Large intestine (tissue), 3 donors: ENCODE measurements around the gene ATF6. TPM values are rescaled to one million over a fixed set of nuclear protein-coding genes. Genes with fewer than 3 reads are reported as not detected.
A peak's percentile ranks its signal among the peaks of the same experiment; 100 is the strongest.

ENCODE experiments used
- DNase-seq, 2 donors: peaks; one replicate each; pipeline versions ENCODE4 v3.0.0 to v3.0.0-alpha.2; 2013
- H3K27ac ChIP-seq: one replicate; pipeline ENCODE4 v1.5.1; 2013; ENCODE audit warnings: low read length
- H3K27me3 ChIP-seq: 2 replicates; pipeline ENCODE4 v1.6.1; 2013; ENCODE audit warnings: low read length; ENCODE audit not compliant: control insufficient read depth, insufficient read depth
- H3K36me3 ChIP-seq: 2 replicates; pipeline ENCODE4 v1.6.1; 2013; ENCODE audit warnings: low read length; ENCODE audit not compliant: control insufficient read depth, insufficient read depth
- H3K4me1 ChIP-seq: one replicate; pipeline ENCODE4 v1.6.1; 2013; ENCODE audit warnings: low read length; ENCODE audit not compliant: control insufficient read depth, insufficient read depth
- H3K4me3 ChIP-seq: one replicate; pipeline ENCODE4 v1.5.1; 2013; ENCODE audit warnings: low read length
- H3K9me3 ChIP-seq: one replicate; pipeline ENCODE4 v1.6.1; 2013; ENCODE audit warnings: mild to moderate bottlenecking, low read depth, low read length, moderate library complexity; ENCODE audit not compliant: control insufficient read depth
- WGBS: methylation state at CpG from one replicate; pipeline ENCODE4 v1.1.5; 2013; ENCODE audit warnings: low lambda C conversion rate; ENCODE audit not compliant: insufficient coverage; 5-methylcytosine and 5-hydroxymethylcytosine counted together
- polyA plus RNA-seq: library from polyadenylated mRNA; unstranded; fragments of 120-200 nt; gene quantifications from one replicate; pipeline ENCODE4 v1.2.1, GENCODE V29; 2013

The ATF6 gene
- polyA plus RNA-seq, 1 donor = 19.6 TPM

GRCh38 chr1:161910604-161911003, 144.5 kb downstream of the ATF6 start:
- no peak overlapping the region for H3K4me3 ChIP-seq
- peaks cover 8% of the 10 kb centered on the region for H3K36me3 ChIP-seq
- no peak for DNase-seq
- H3K27ac ChIP-seq = no peak overlapping the region
- H3K9me3 ChIP-seq = no peaks in the 10 kb centered on the region
- no peaks in the 10 kb centered on the region for H3K27me3 ChIP-seq
- H3K4me1 ChIP-seq = no peaks in the 10 kb centered on the region

GRCh38 chr1:161913482-161914140, 147.5 kb downstream of the ATF6 start:
- Histone ChIP-seq H3K9me3 (no peaks in the 10 kb centered on the region), H3K27ac (no peak overlapping the region), H3K36me3 (peaks cover 10% of the 10 kb centered on the region), H3K4me1 (no peaks in the 10 kb centered on the region), H3K4me3 (no peak overlapping the region), H3K27me3 (no peaks in the 10 kb centered on the region)
- peak in 1 of 2 donors; percentile 12 for DNase-seq

GRCh38 chr1:161914595-161914994, 148.5 kb downstream of the ATF6 start:
- H3K36me3 ChIP-seq = peaks cover 7% of the 10 kb centered on the region
- DNase-seq = no peak
- H3K4me1 ChIP-seq = no peaks in the 10 kb centered on the region
- WGBS = no CpG with 5 or more reads among the region's 1 CpG
- no peak overlapping the region for H3K27ac ChIP-seq
- no peak overlapping the region for H3K4me3 ChIP-seq
- no peaks in the 10 kb centered on the region for H3K9me3 ChIP-seq
- H3K27me3 ChIP-seq = no peaks in the 10 kb centered on the region

- H3K4me3 ChIP-seq = no peak overlapping the region
- peaks cover 7% of the 10 kb centered on the region for H3K36me3 ChIP-seq
- no peaks in the 10 kb centered on the region for H3K4me1 ChIP-seq
- no peaks in the 10 kb centered on the region for H3K27me3 ChIP-seq
- no peak for DNase-seq
- WGBS = no CpG with 5 or more reads among the region's 1 CpG
- H3K9me3 ChIP-seq = no peaks in the 10 kb centered on the region
- no peak overlapping the region for H3K27ac ChIP-seq
Observed at GRCh38 chr1:161915051-161915503, 149.0 kb downstream of the ATF6 start.

GRCh38 chr1:161915978-161916377, 149.9 kb downstream of the ATF6 start:
- H3K36me3 ChIP-seq = peaks cover 7% of the 10 kb centered on the region
- no peak overlapping the region for H3K4me3 ChIP-seq
- no peaks in the 10 kb centered on the region for H3K27me3 ChIP-seq
- DNase-seq = no peak
- 92% methylated on average over 2 of the region's 2 CpGs for WGBS
- H3K27ac ChIP-seq = no peak overlapping the region
- no peaks in the 10 kb centered on the region for H3K4me1 ChIP-seq
- no peaks in the 10 kb centered on the region for H3K9me3 ChIP-seq

- DNase-seq = no peak
- H3K36me3 ChIP-seq = peaks cover 7% of the 10 kb centered on the region
Observed at GRCh38 chr1:161919229-161919628, 153.1 kb downstream of the ATF6 start.

GRCh38 chr1:161921491-161921890, 155.4 kb downstream of the ATF6 start:
- H3K36me3 ChIP-seq = peaks cover 4% of the 10 kb centered on the region
- H3K27me3 ChIP-seq = no peaks in the 10 kb centered on the region
- H3K4me1 ChIP-seq = no peaks in the 10 kb centered on the region
- WGBS = no CpG with 5 or more reads among the region's 1 CpG
- DNase-seq = no peak
- H3K4me3 ChIP-seq = no peak overlapping the region
- no peaks in the 10 kb centered on the region for H3K9me3 ChIP-seq
- H3K27ac ChIP-seq = no peak overlapping the region

More at GRCh38 chr1:161919229-161919628, 153.1 kb downstream of the ATF6 start:
- H3K27ac ChIP-seq = no peak overlapping the region
- H3K9me3 ChIP-seq = no peaks in the 10 kb centered on the region
- H3K27me3 ChIP-seq = no peaks in the 10 kb centered on the region
- no peak overlapping the region for H3K4me3 ChIP-seq
- no peaks in the 10 kb centered on the region for H3K4me1 ChIP-seq

- H3K4me3 ChIP-seq = no peak overlapping the region
- no peak overlapping the region for H3K27ac ChIP-seq
- H3K27me3 ChIP-seq = no peaks in the 10 kb centered on the region
- no CpG with 5 or more reads among the region's 1 CpG for WGBS
- DNase-seq = no peak
- no peaks in the 10 kb centered on the region for H3K4me1 ChIP-seq
- H3K36me3 ChIP-seq = peaks cover 5% of the 10 kb centered on the region
- no peaks in the 10 kb centered on the region for H3K9me3 ChIP-seq
Observed at GRCh38 chr1:161921990-161922389, 155.9 kb downstream of the ATF6 start.

- 83% methylated on average over 2 of the region's 2 CpGs for WGBS
Observed at GRCh38 chr1:161928056-161928455, 161.9 kb downstream of the ATF6 start.

GRCh38 chr1:161929137-161929536, 163.0 kb downstream of the ATF6 start:
- Histone ChIP-seq H3K4me3 (no peak overlapping the region), H3K9me3 (no peaks in the 10 kb centered on the region), H3K36me3 (peaks cover 3% of the 10 kb centered on the region), H3K27ac (no peak overlapping the region), H3K4me1 (no peaks in the 10 kb centered on the region), H3K27me3 (no peaks in the 10 kb centered on the region)
- DNase-seq = no peak
- no CpG with 5 or more reads among the region's 1 CpG for WGBS

More at GRCh38 chr1:161928056-161928455, 161.9 kb downstream of the ATF6 start:
- H3K27ac ChIP-seq = no peak overlapping the region
- H3K36me3 ChIP-seq = peaks cover 5% of the 10 kb centered on the region
- H3K9me3 ChIP-seq = no peaks in the 10 kb centered on the region
- no peaks in the 10 kb centered on the region for H3K4me1 ChIP-seq
- no peaks in the 10 kb centered on the region for H3K27me3 ChIP-seq
- no peak overlapping the region for H3K4me3 ChIP-seq
- DNase-seq = no peak

GRCh38 chr1:161930064-161930463, 163.9 kb downstream of the ATF6 start:
- no peak overlapping the region for H3K27ac ChIP-seq
- WGBS = 100% methylated on average over 1 of the region's 1 CpG
- no peak overlapping the region for H3K4me3 ChIP-seq
- peaks cover 3% of the 10 kb centered on the region for H3K36me3 ChIP-seq
- H3K27me3 ChIP-seq = no peaks in the 10 kb centered on the region
- no peaks in the 10 kb centered on the region for H3K9me3 ChIP-seq
- no peaks in the 10 kb centered on the region for H3K4me1 ChIP-seq
- DNase-seq = no peak
